HCT116 (cell line): ENCODE results near the gene SLC6A19.

ENCODE experiments used
- CEBPB ChIP-seq: IDR thresholded peaks from 2 replicates; pipeline ENCODE4 v1.6.1; 2012; ENCODE audit warnings: low read depth
- CTCF ChIP-seq, 3 experiments: fragments of 200-600 bp in 1 of 3; sonication (generic) in 1 of 3; IDR thresholded peaks in 2 of 3; conservative IDR thresholded peaks in 1 of 3; 2 replicates each; pipeline ENCODE4 v1.5.1; 2012 to 2017; ENCODE audit warnings: low read depth in 2 of 3, low read length in 2 of 3, antibody characterized with exemption in 1 of 3, borderline replicate concordance in 1 of 3, control low read depth in 1 of 3, mild to moderate bottlenecking in 1 of 3, mixed read lengths in 1 of 3, mixed run types in 1 of 3, moderate library complexity in 1 of 3; ENCODE audit not compliant: insufficient read depth in 1 of 3
- ELF1 ChIP-seq: IDR thresholded peaks from 2 replicates; pipeline ENCODE4 v1.6.1; 2012; ENCODE audit warnings: low read depth, borderline replicate concordance
- JUND ChIP-seq: IDR thresholded peaks from 2 replicates; pipeline ENCODE4 v1.6.1; 2012
- MAX ChIP-seq: IDR thresholded peaks from 2 replicates; pipeline ENCODE4 v1.6.1; 2012
- POLR2A ChIP-seq: IDR thresholded peaks from 2 replicates; pipeline ENCODE4 v1.7.0; 2011; ENCODE audit warnings: borderline replicate concordance; ENCODE audit not compliant: insufficient read depth, insufficient read length; ENCODE audit errors: extremely low read depth
- POLR2AphosphoS5 ChIP-seq: IDR thresholded peaks from 2 replicates; pipeline ENCODE4 v1.6.1; 2011; ENCODE audit warnings: mild to moderate bottlenecking, low read depth, low read length, moderate library complexity
- SIN3A ChIP-seq: IDR thresholded peaks from 2 replicates; pipeline ENCODE4 v1.6.1; 2012; ENCODE audit warnings: low read depth
- SRF ChIP-seq: IDR thresholded peaks from 2 replicates; pipeline ENCODE4 v1.6.1; 2012; ENCODE audit warnings: low read depth
- YY1 ChIP-seq: IDR thresholded peaks from 2 replicates; pipeline ENCODE4 v1.6.1; 2011; ENCODE audit warnings: low read length, low read depth, moderate library complexity, mild to moderate bottlenecking; ENCODE audit not compliant: insufficient replicate concordance; ENCODE audit errors: extremely low read depth
- ZNF274 ChIP-seq: fragments of 200-500 bp; sonication (Bioruptor generic); IDR thresholded peaks from 2 replicates; pipeline ENCODE4 v1.6.1; 2014; ENCODE audit warnings: mild to moderate bottlenecking, low read depth, low read length, inconsistent platforms

- TF ChIP-seq SRF (no peak), CTCF (IDR thresholded peaks at IDR 0.05 in 2 of 3, conservative IDR thresholded peaks at IDR 0.05 in 1 of 3; ENCODE audit: borderline replicate concordance in 1 of 3, insufficient read depth in 1 of 3, low read depth in 2 of 3, low read length in 2 of 3) (peak in 1 of 3 experiments; percentile 14; a peak in 1 of 6 replicates), POLR2AphosphoS5 (no peak), ELF1 (no peak), SIN3A (no peak), CEBPB (no peak), POLR2A (no peak), MAX (no peak), ZNF274 (no peak), YY1 (no peak), JUND (no peak)
Observed at GRCh38 chr5:1217596-1218206, 16.3 kb downstream of the SLC6A19 start.
